Mesenchymal stem cell (in vitro differentiated cells and primary cell): ENCODE data around the gene PIK3CB.

Source experiments
- DNase-seq: peaks from one replicate; pipeline ENCODE4 v3.0.0-alpha.2; 2013
- H2AFZ ChIP-seq: one replicate; pipeline ENCODE4 v1.6.1; 2013; ENCODE audit warnings: low read depth, mild to moderate bottlenecking, control low read depth, inconsistent platforms, low read length, moderate library complexity
- H2AK5ac ChIP-seq: 2 replicates; pipeline ENCODE4 v1.6.1; 2013; ENCODE audit warnings: low read length, moderate library complexity, mild to moderate bottlenecking, inconsistent platforms; ENCODE audit not compliant: severe bottlenecking
- H2BK120ac ChIP-seq: one replicate; pipeline ENCODE4 v1.6.1; 2013; ENCODE audit warnings: low read depth, mild to moderate bottlenecking, inconsistent platforms, low read length, moderate library complexity
- H2BK12ac ChIP-seq, 2 experiments: one replicate each; pipeline ENCODE4 v1.6.1; 2013; ENCODE audit warnings: inconsistent platforms in 2 of 2, low read length in 2 of 2, mild to moderate bottlenecking in 2 of 2, moderate library complexity in 2 of 2, control low read depth in 1 of 2
- H2BK15ac ChIP-seq: one replicate; pipeline ENCODE4 v1.6.1; 2013; ENCODE audit warnings: mild to moderate bottlenecking, low read depth, inconsistent platforms; ENCODE audit not compliant: poor library complexity, severe bottlenecking
- H2BK5ac ChIP-seq: 2 replicates; pipeline ENCODE4 v1.6.1; 2013; ENCODE audit warnings: low read depth, mild to moderate bottlenecking, low read length, control low read depth, inconsistent platforms; ENCODE audit not compliant: poor library complexity, severe bottlenecking
- H3K14ac ChIP-seq, 2 experiments: one replicate each; pipeline ENCODE4 v1.6.1; 2013; ENCODE audit warnings: inconsistent platforms in 2 of 2, low read length in 2 of 2, control low read depth in 1 of 2, mild to moderate bottlenecking in 1 of 2, moderate library complexity in 1 of 2
- H3K18ac ChIP-seq, 2 experiments: one replicate each; pipeline ENCODE4 v1.6.1; 2013; ENCODE audit warnings: inconsistent platforms in 2 of 2, low read length in 2 of 2, control low read depth in 1 of 2, low read depth in 1 of 2, mild to moderate bottlenecking in 1 of 2
- H3K23ac ChIP-seq, 2 experiments: one replicate each; pipeline ENCODE4 v1.6.1; 2013; ENCODE audit warnings: inconsistent platforms in 2 of 2, low read length in 2 of 2, mild to moderate bottlenecking in 2 of 2, moderate library complexity in 2 of 2, control low read depth in 1 of 2
- H3K27ac ChIP-seq: 2 replicates; pipeline ENCODE4 v1.5.1; 2013; ENCODE audit warnings: mild to moderate bottlenecking, moderate library complexity, low read length, control low read depth, inconsistent platforms; ENCODE audit not compliant: poor library complexity, severe bottlenecking
- H3K27me3 ChIP-seq, 2 experiments: 2 replicates each; pipeline versions ENCODE4 v1.6.1 to v1.7.0; 2013; ENCODE audit warnings: low read length in 2 of 2, mild to moderate bottlenecking in 2 of 2, moderate library complexity in 2 of 2, control low read depth in 1 of 2, inconsistent platforms in 1 of 2; ENCODE audit not compliant: control insufficient read depth in 1 of 2, insufficient read depth in 1 of 2
- H3K36me3 ChIP-seq, 2 experiments: 2 replicates each; pipeline versions ENCODE4 v1.6.1 to v1.7.0; 2013; ENCODE audit warnings: low read length in 2 of 2, control low read depth in 1 of 2, inconsistent platforms in 1 of 2, low read depth in 1 of 2, mild to moderate bottlenecking in 1 of 2; ENCODE audit not compliant: insufficient read depth in 2 of 2, control insufficient read depth in 1 of 2
- H3K4ac ChIP-seq, 2 experiments: one replicate each; pipeline ENCODE4 v1.6.1; 2013; ENCODE audit warnings: inconsistent platforms in 2 of 2, low read length in 2 of 2, mild to moderate bottlenecking in 2 of 2, moderate library complexity in 2 of 2, control low read depth in 1 of 2, low read depth in 1 of 2
- H3K4me1 ChIP-seq: 2 replicates; pipeline ENCODE4 v1.6.1; 2013; ENCODE audit warnings: low read depth, low read length, control low read depth; ENCODE audit not compliant: control insufficient read depth, insufficient read depth
- H3K4me2 ChIP-seq: 2 replicates; pipeline ENCODE4 v1.6.1; 2013; ENCODE audit warnings: low read length, mild to moderate bottlenecking, inconsistent platforms; ENCODE audit not compliant: poor library complexity, severe bottlenecking
- H3K4me3 ChIP-seq, 2 experiments: 2 replicates each; pipeline versions ENCODE4 v1.5.1 to v1.7.0; 2013; ENCODE audit warnings: low read length in 2 of 2, mild to moderate bottlenecking in 2 of 2, control low read depth in 1 of 2, low read depth in 1 of 2; ENCODE audit not compliant: insufficient read depth in 1 of 2
- H3K79me1 ChIP-seq: replicated peaks from 2 replicates; pipeline ENCODE4 v1.6.1; 2013; ENCODE audit warnings: mild to moderate bottlenecking, control low read depth, low read length, inconsistent platforms; ENCODE audit not compliant: poor library complexity, severe bottlenecking
- H3K9ac ChIP-seq: 2 replicates; pipeline ENCODE4 v1.7.0; 2013; ENCODE audit warnings: mild to moderate bottlenecking, low read length, moderate library complexity
- H3K9me3 ChIP-seq: 2 replicates; pipeline ENCODE4 v1.7.0; 2013; ENCODE audit warnings: mild to moderate bottlenecking, low read length; ENCODE audit not compliant: control insufficient read depth
- H4K8ac ChIP-seq: one replicate; pipeline ENCODE4 v1.6.1; 2013; ENCODE audit warnings: inconsistent platforms, mild to moderate bottlenecking, low read length, moderate library complexity
- H4K91ac ChIP-seq: one replicate; pipeline ENCODE4 v1.6.1; 2013; ENCODE audit warnings: mild to moderate bottlenecking, low read length, inconsistent platforms
- WGBS: methylation state at CpG from one replicate; pipeline ENCODE4 v1.1.7; 2013; ENCODE audit warnings: mixed read lengths; 5-methylcytosine and 5-hydroxymethylcytosine counted together

Gene PIK3CB

DNA sequence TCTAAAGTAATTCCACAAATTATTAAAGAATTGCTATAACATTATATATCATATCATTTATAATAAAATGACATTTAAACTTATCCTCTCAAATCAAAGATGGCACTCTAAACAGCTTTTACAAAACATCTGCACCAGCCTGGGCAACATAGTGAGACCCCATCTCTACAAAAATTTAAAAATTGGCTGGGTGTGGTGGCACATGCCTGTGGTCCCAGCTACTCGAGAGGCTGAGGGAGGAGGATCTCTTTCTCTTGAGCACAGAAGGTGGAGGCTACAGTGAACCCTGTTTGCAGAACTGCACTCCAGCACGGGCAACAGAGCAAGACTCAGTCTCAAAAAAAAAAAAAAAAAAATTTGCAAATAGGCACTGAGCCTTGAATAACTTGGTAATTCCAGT is 63.1 kb downstream of the PIK3CB start:
- no peak overlapping the region for H2AFZ ChIP-seq
- no peak overlapping the region for H2AK5ac ChIP-seq
- no peak overlapping the region for H3K4ac ChIP-seq
- no peak overlapping the region for H3K4me2 ChIP-seq
- DNase-seq, result no peak
- H4K91ac ChIP-seq, result no peak overlapping the region
- H3K4me1 ChIP-seq, result peaks cover 24% of the 10 kb centered on the region
- no peak overlapping the region for H3K4me3 ChIP-seq
- H2BK5ac ChIP-seq, result no peak overlapping the region
- WGBS, result no CpG with 5 or more reads among the region's 2 CpGs
- no peak overlapping the region for H4K8ac ChIP-seq
- H3K18ac ChIP-seq, result no peak overlapping the region
- no peak overlapping the region for H2BK120ac ChIP-seq
- H3K9ac ChIP-seq, result no peak overlapping the region
- H2BK15ac ChIP-seq, result no peak overlapping the region
- H3K36me3 ChIP-seq, result peaks cover 9 to 17% of the 10 kb centered on the region in 2 experiments
- H3K27ac ChIP-seq, result no peak overlapping the region
- H3K79me1 ChIP-seq, result peaks cover 16% of the 10 kb centered on the region
- no peaks in the 10 kb centered on the region for H3K27me3 ChIP-seq
- H3K14ac ChIP-seq, result no peak overlapping the region
- no peak overlapping the region for H3K23ac ChIP-seq
- H3K9me3 ChIP-seq, result peaks cover 8% of the 10 kb centered on the region
- no peak overlapping the region for H2BK12ac ChIP-seq

DNA sequence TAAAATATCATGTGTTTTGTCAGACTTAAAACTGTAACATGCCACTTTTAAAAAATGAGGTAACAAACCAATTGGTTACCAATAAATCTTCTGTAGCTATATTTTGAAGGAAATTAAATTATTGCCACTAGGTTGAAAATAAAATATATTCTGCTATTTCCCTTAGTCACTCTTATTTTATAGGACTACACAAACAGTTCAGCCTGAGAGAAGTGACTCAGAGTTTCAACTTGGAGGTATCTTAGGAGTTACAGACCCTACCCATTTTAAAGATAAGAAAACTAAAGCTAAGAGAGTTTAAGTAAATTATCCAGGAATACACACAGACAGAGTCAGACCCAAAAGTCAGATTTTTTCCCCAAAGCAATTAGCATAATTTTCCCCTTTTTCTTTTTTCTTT is 65.1 kb downstream of the PIK3CB start:
- peaks cover 19% of the 10 kb centered on the region for H3K79me1 ChIP-seq
- DNase-seq, result no peak
- H2AFZ ChIP-seq, result no peak overlapping the region
- H3K4ac ChIP-seq, result no peak overlapping the region
- no peak overlapping the region for H2AK5ac ChIP-seq
- H2BK120ac ChIP-seq, result no peak overlapping the region
- H3K36me3 ChIP-seq, result peaks cover 9 to 17% of the 10 kb centered on the region in 2 experiments
- no peak overlapping the region for H2BK5ac ChIP-seq
- H3K4me3 ChIP-seq, result no peak overlapping the region
- no peak overlapping the region for H4K8ac ChIP-seq
- no peaks in the 10 kb centered on the region for H3K27me3 ChIP-seq
- no peak overlapping the region for H2BK15ac ChIP-seq
- no peak overlapping the region for H2BK12ac ChIP-seq
- no peak overlapping the region for H3K23ac ChIP-seq
- peaks cover 8% of the 10 kb centered on the region for H3K9me3 ChIP-seq
- no peak overlapping the region for H4K91ac ChIP-seq
- peaks cover 16% of the 10 kb centered on the region for H3K4me1 ChIP-seq
- H3K27ac ChIP-seq, result peak overlapping the region; percentile 48
- H3K4me2 ChIP-seq, result no peak overlapping the region
- no peak overlapping the region for H3K18ac ChIP-seq
- H3K14ac ChIP-seq, result no peak overlapping the region
- H3K9ac ChIP-seq, result no peak overlapping the region

DNA sequence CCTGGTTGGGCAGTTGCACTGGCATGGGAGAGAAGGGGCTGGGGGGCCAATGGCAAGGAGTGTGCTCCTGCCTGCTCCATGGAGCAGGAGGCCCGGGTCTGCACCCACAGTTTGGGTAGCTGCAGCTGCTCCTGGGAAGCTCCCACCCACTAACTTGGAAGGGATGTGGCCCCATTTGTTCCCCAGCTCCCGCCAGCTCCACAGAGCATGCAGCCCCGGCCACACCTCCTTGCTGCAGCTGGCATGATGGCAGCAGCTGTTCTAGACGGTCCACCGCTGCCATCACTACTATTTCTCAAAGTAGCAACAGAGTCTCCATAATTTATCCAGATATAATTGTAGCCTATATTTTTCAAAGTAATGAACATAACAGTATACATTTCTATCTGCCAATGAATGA is 65.8 kb downstream of the PIK3CB start:
- H2BK120ac ChIP-seq, result no peak overlapping the region
- H2BK5ac ChIP-seq, result no peak overlapping the region
- no peak overlapping the region for H2AFZ ChIP-seq
- H3K23ac ChIP-seq, result no peak overlapping the region
- no peak overlapping the region for H4K8ac ChIP-seq
- H3K79me1 ChIP-seq, result peaks cover 22% of the 10 kb centered on the region
- no peak for DNase-seq
- no peak overlapping the region for H4K91ac ChIP-seq
- H2AK5ac ChIP-seq, result peak overlapping the region; percentile 32
- H3K4ac ChIP-seq, result no peak overlapping the region
- H2BK12ac ChIP-seq, result no peak overlapping the region
- H2BK15ac ChIP-seq, result no peak overlapping the region
- H3K4me2 ChIP-seq, result peak overlapping the region; percentile 1
- H3K4me1 ChIP-seq, result peaks cover 20% of the 10 kb centered on the region
- peaks cover 9 to 17% of the 10 kb centered on the region in 2 experiments for H3K36me3 ChIP-seq
- 97% methylated on average over 3 of the region's 5 CpGs for WGBS
- H3K4me3 ChIP-seq, result no peak overlapping the region
- H3K9ac ChIP-seq, result no peak overlapping the region
- no peak overlapping the region for H3K18ac ChIP-seq
- H3K9me3 ChIP-seq, result peaks cover 8% of the 10 kb centered on the region
- H3K14ac ChIP-seq, result no peak overlapping the region
- no peaks in the 10 kb centered on the region for H3K27me3 ChIP-seq
- peak overlapping the region; percentile 65 for H3K27ac ChIP-seq

DNA sequence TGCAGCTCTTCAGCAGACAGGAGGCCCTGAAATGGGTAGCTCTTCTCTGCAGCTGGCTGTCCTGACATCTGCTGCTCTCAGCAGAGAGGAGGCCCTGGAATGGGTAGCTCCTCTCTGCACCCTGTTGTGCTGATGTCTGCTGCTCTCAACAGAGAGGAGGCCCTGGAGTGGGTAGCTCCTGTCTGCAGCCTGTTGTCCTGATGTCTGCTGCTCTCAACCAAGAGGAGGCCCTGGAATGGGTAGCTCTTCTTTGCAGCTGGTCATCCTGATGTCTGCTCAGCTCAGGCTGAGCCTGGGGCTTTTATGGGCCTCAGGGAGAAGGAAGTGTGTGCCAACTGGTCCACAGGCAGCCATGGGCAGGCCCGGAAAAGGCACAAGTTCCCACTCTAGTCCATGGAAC is 66.6 kb downstream of the PIK3CB start:
- peaks cover 8% of the 10 kb centered on the region for H3K9me3 ChIP-seq
- no peak overlapping the region for H3K4me3 ChIP-seq
- H4K8ac ChIP-seq, result no peak overlapping the region
- no peak overlapping the region for H4K91ac ChIP-seq
- no peak overlapping the region for H2AFZ ChIP-seq
- H3K79me1 ChIP-seq, result peaks cover 25% of the 10 kb centered on the region
- peaks cover 20% of the 10 kb centered on the region for H3K4me1 ChIP-seq
- no peak overlapping the region for H2BK12ac ChIP-seq
- H3K27ac ChIP-seq, result peak overlapping the region; percentile 65
- no peak overlapping the region for H2BK5ac ChIP-seq
- H2AK5ac ChIP-seq, result peak overlapping the region; percentile 65
- no peak overlapping the region for H3K23ac ChIP-seq
- no peak overlapping the region for H3K9ac ChIP-seq
- H2BK15ac ChIP-seq, result no peak overlapping the region
- no peak overlapping the region for H3K18ac ChIP-seq
- no peak overlapping the region for H3K4ac ChIP-seq
- no peak for DNase-seq
- H2BK120ac ChIP-seq, result no peak overlapping the region
- H3K4me2 ChIP-seq, result no peak overlapping the region
- 100% methylated on average over 1 of the region's 1 CpG for WGBS
- H3K36me3 ChIP-seq, result peaks cover 9 to 17% of the 10 kb centered on the region in 2 experiments
- no peaks in the 10 kb centered on the region for H3K27me3 ChIP-seq
- no peak overlapping the region for H3K14ac ChIP-seq
